Measurements from ENCODE around the gene SMIM1.

Gene SMIM1

GRCh38 chr1:3753656-3754454 lies 18.7 kb upstream of the SMIM1 start:
- TF ChIP-seq CTCF (IDR thresholded peaks at IDR 0.05), result no peak

- no peak for TF ChIP-seq CTCF (IDR thresholded peaks at IDR 0.05)
Observed at GRCh38 chr1:3756394-3756793, 16.2 kb upstream of the SMIM1 start.

GRCh38 chr1:3759164-3759563 lies 13.4 kb upstream of the SMIM1 start:
- no peak for TF ChIP-seq CTCF (IDR thresholded peaks at IDR 0.05)

- no peak for TF ChIP-seq CTCF (IDR thresholded peaks at IDR 0.05)
Observed at GRCh38 chr1:3759796-3760195, 12.8 kb upstream of the SMIM1 start.

GRCh38 chr1:3761296-3762010 lies 11.1 kb upstream of the SMIM1 start:
- TF ChIP-seq CTCF (IDR thresholded peaks at IDR 0.05), result no peak

GRCh38 chr1:3762151-3762872 lies 10.2 kb upstream of the SMIM1 start:
- no peak for TF ChIP-seq CTCF (IDR thresholded peaks at IDR 0.05)

GRCh38 chr1:3762873-3763228 lies 9.7 kb upstream of the SMIM1 start:
- TF ChIP-seq CTCF (IDR thresholded peaks at IDR 0.05), result no peak

All from LNCAP (cell line).